PFSK-1 (cell line): ENCODE measurements around the gene DAB1.

Source experiments
- FOXP2 ChIP-seq: optimal IDR thresholded peaks from 2 replicates; pipeline ENCODE3; 2011; ENCODE audit warnings: borderline replicate concordance, control low read depth, inconsistent platforms; ENCODE audit not compliant: insufficient read depth; ENCODE audit errors: extremely low read length, extremely low read depth
- POLR2AphosphoS5 ChIP-seq: IDR thresholded peaks from 2 replicates; pipeline ENCODE4 v1.6.1; 2012; ENCODE audit warnings: low read depth, mild to moderate bottlenecking, control low read depth, low read length, moderate library complexity
- REST ChIP-seq, 2 experiments: IDR thresholded peaks; 2 replicates each; pipeline versions ENCODE4 v1.6.1 to v1.8.0; 2011 to 2012; ENCODE audit warnings: low read depth in 2 of 2, low read length in 2 of 2, control low read depth in 1 of 2, inconsistent platforms in 1 of 2, mild to moderate bottlenecking in 1 of 2, moderate library complexity in 1 of 2; ENCODE audit not compliant: insufficient read depth in 1 of 2
- SIN3A ChIP-seq: IDR thresholded peaks from 2 replicates; pipeline ENCODE4 v1.6.1; 2012; ENCODE audit warnings: mild to moderate bottlenecking, low read length, moderate library complexity, borderline replicate concordance; ENCODE audit not compliant: insufficient read depth
- TAF1 ChIP-seq: IDR thresholded peaks from 2 replicates; pipeline ENCODE4 v1.6.1; 2012; ENCODE audit warnings: low read length, control low read depth, borderline replicate concordance; ENCODE audit not compliant: insufficient read depth

Gene DAB1

GRCh38 chr1:56964349-56965017, 459.4 kb downstream of the DAB1 start:
- TF ChIP-seq SIN3A, result no peak
- TF ChIP-seq REST (IDR thresholded peaks at IDR 0.05; ENCODE audit: insufficient read depth in 1 of 2, low read depth in 2 of 2, low read length in 2 of 2), result no peak
- no peak for TF ChIP-seq TAF1
- no peak for TF ChIP-seq POLR2AphosphoS5
- TF ChIP-seq FOXP2, result no peak

GRCh38 chr1:56963667-56964066, 460.2 kb downstream of the DAB1 start:
- TF ChIP-seq POLR2AphosphoS5 (no peak), REST (IDR thresholded peaks at IDR 0.05; ENCODE audit: insufficient read depth in 1 of 2, low read depth in 2 of 2, low read length in 2 of 2) (no peak), TAF1 (no peak), FOXP2 (no peak), SIN3A (no peak)

GRCh38 chr1:56961426-56961825, 462.4 kb downstream of the DAB1 start:
- TF ChIP-seq REST (IDR thresholded peaks at IDR 0.05; ENCODE audit: insufficient read depth in 1 of 2, low read depth in 2 of 2, low read length in 2 of 2) (no peak), SIN3A (no peak), TAF1 (no peak), POLR2AphosphoS5 (no peak), FOXP2 (no peak)

GRCh38 chr1:56958526-56958925, 465.3 kb downstream of the DAB1 start:
- no peak for TF ChIP-seq POLR2AphosphoS5
- TF ChIP-seq FOXP2, result no peak
- no peak for TF ChIP-seq SIN3A
- no peak for TF ChIP-seq TAF1
- TF ChIP-seq REST (IDR thresholded peaks at IDR 0.05; ENCODE audit: insufficient read depth in 1 of 2, low read depth in 2 of 2, low read length in 2 of 2), result no peak

- TF ChIP-seq REST (IDR thresholded peaks at IDR 0.05; ENCODE audit: insufficient read depth in 1 of 2, low read depth in 2 of 2, low read length in 2 of 2) (no peak), SIN3A (no peak), POLR2AphosphoS5 (no peak), FOXP2 (no peak), TAF1 (no peak)
These were observed 465.9 kb downstream of the DAB1 start for GRCh38 chr1:56957931-56958330.
